Right renal pelvis (tissue), 4 donors: Measurements from ENCODE around the gene SOX3. TPM values are rescaled to one million over a fixed set of nuclear protein-coding genes. Genes with fewer than 3 reads are reported as not detected.

Experiments
- DNase-seq, 4 donors: peaks; one replicate each; pipeline ENCODE4 v3.0.0-alpha.2; 2013; ENCODE audit warnings: low read depth in 4 of 4, low spot score in 3 of 4, missing footprints in 1 of 4
- polyA plus RNA-seq, 4 donors: library from polyadenylated mRNA; unstranded; fragments of 120-200 nt; gene quantifications; one replicate each; pipeline ENCODE4 v1.2.1, GENCODE V29; 2013; ENCODE audit not compliant: insufficient read length in 4 of 4

SOX3 gene
- polyA plus RNA-seq, 4 donors, result 0.10 TPM; not detected in 3

- DNase-seq, result no peak
Measured at GRCh38 chrX:140501321-140501720, 3.5 kb downstream of the SOX3 start.

GRCh38 chrX:140500441-140500840 is 4.4 kb downstream of the SOX3 start:
- DNase-seq, result no peak

- no peak for DNase-seq
Measured at GRCh38 chrX:140495739-140496138, 9.1 kb downstream of the SOX3 start.

- no peak for DNase-seq
Measured at GRCh38 chrX:140492066-140492994, 12.5 kb downstream of the SOX3 start.

- no peak for DNase-seq
Measured at GRCh38 chrX:140480765-140481164, 24.1 kb downstream of the SOX3 start.

- DNase-seq, result no peak
Measured at GRCh38 chrX:140477987-140478386, 26.9 kb downstream of the SOX3 start.

- DNase-seq, result no peak
Measured at GRCh38 chrX:140475025-140475424, 29.8 kb downstream of the SOX3 start.

GRCh38 chrX:140467211-140467610 is 37.7 kb downstream of the SOX3 start:
- no peak for DNase-seq

Other genes with a start within 250 kb of the SOX3 start
- gene LINC00632, start 204.7 kb upstream of the SOX3 start, polyA plus RNA-seq, result 10 to 100 TPM in 1 of 4 donors, 1 to 10 TPM in 3; 3.5 to 10.3 (median 6.8) TPM